HG02852 (cell line): ENCODE data around the gene CHRNA1.
"Not testable (repeated sequence)": the region's sequence is repeated elsewhere in the genome, so short reads cannot be mapped to it uniquely, and the experiment has no call there.

Experiments used
- ATAC-seq: cut with Tn5 transposase; IDR thresholded peaks from one replicate; pipeline ENCODE4 v1.9.1; 2021; ENCODE audit warnings: mild to moderate bottlenecking, moderate library complexity; ENCODE audit not compliant: unreplicated experiment

The CHRNA1 gene

GRCh38 chr2:174718591-174718990, 45.7 kb downstream of the CHRNA1 start:
- no peak for ATAC-seq

GRCh38 chr2:174717916-174718315, 46.4 kb downstream of the CHRNA1 start:
- no peak for ATAC-seq

GRCh38 chr2:174717273-174717672, 47.0 kb downstream of the CHRNA1 start:
- no peak for ATAC-seq

- ATAC-seq: no peak
Measured at GRCh38 chr2:174716785-174717184, 47.5 kb downstream of the CHRNA1 start.

- ATAC-seq: no peak
Measured at GRCh38 chr2:174713686-174714085, 50.6 kb downstream of the CHRNA1 start.

GRCh38 chr2:174711206-174711605, 53.1 kb downstream of the CHRNA1 start:
- ATAC-seq: no peak

GRCh38 chr2:174709416-174710004, 54.8 kb downstream of the CHRNA1 start:
- not testable (repeated sequence) for ATAC-seq

- ATAC-seq: no peak
Measured at GRCh38 chr2:174708713-174709112, 55.6 kb downstream of the CHRNA1 start.

- no peak for ATAC-seq
Measured at GRCh38 chr2:174705321-174705720, 59.0 kb downstream of the CHRNA1 start.

GRCh38 chr2:174704642-174705041, 59.6 kb downstream of the CHRNA1 start:
- no peak for ATAC-seq

- ATAC-seq: no peak
Measured at GRCh38 chr2:174704061-174704460, 60.2 kb downstream of the CHRNA1 start.

- ATAC-seq: no peak
Measured at GRCh38 chr2:174703430-174703829, 60.8 kb downstream of the CHRNA1 start.

- ATAC-seq: no peak
Measured at GRCh38 chr2:174702541-174702940, 61.7 kb downstream of the CHRNA1 start.

- peak; percentile 46 for ATAC-seq
Measured at GRCh38 chr2:174699993-174700766, 64.1 kb downstream of the CHRNA1 start.
